Stimulated activated CD4-positive, alpha-beta T cell treated with anti-CD3 and anti-CD28 coated beads, Interleukin-1b, Interleukin-23, amount 100 ng/mL, for 1 hour (primary cell): Measurements from ENCODE around the gene PRAMEF5.
A peak's percentile ranks its signal among the peaks of the same experiment; 100 is the strongest.
"Not testable (repeated sequence)": the region's sequence is repeated elsewhere in the genome, so short reads cannot be mapped to it uniquely, and the experiment has no call there.

ENCODE experiments used
- DNase-seq, 2 donors: peaks; one replicate each; pipeline ENCODE4 v3.0.0-alpha.2; 2020; ENCODE audit warnings: low read depth in 2 of 2

The PRAMEF5 gene

DNA sequence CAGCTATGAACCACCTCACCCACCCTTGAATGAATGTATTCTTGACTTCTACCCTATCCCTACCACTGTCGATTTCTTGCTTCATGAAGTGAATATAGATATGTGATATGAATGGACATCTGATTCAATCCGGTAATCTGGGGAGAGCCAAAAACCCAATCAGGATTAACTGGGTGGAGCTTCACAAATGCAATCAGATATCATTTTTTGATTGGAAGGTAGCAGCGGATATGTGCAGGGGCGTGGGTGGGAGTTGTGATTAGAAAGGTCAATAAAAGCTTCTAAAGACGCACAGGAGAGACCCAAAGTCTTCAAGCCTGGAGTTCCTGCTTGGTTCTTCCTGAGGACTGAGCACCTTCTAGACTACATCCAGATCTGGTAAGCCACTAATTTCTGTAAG lies at the start of gene PRAMEF5:
Gene PRAMEF5, plus strand, starts transcription at position 301 of the 400 bp plus-strand sequence. CDS start 5,071 bp downstream, outside the sequence.
- DNase-seq = not testable (repeated sequence)

DNA sequence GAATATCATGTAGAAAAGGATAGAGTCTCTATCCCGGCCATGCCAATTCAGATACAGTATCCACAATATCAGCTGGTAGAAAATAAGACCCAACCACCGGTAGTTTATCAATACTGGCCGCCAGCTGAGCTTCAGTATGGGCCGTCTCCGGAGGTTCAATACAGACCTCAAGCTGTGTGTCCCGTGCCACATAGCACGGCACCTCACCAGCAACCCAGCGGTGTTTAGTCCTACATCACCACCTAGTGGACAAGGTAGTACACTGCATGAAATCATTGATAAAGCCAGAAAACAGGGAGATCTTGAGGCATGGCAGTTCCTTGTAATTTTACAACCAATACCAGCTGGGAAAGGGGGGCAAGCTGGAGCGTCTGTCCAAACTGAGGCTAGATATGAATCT lies 45.3 kb upstream of the PRAMEF5 start:
- DNase-seq = not testable (repeated sequence)

DNA sequence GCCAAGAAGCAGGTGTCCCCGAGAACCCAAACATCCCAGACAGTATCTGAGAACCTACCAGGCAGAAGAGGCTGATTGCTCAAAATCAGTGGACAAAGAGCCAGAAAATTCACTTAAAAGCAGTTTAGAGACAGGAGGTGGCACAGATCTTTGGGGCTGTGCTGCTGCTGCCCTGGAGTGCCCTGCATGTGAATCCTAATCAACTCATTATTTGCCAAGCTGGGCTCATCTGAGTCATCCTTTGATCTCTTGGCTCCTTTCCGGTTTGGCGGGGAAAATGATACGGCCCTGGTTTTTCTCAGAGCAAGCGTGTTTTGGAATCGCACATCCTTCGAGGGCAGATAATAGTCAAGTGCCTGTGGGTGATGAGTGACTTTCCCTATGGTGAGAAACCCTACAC lies 37.4 kb upstream of the PRAMEF5 start:
- DNase-seq = not testable (repeated sequence)

DNA sequence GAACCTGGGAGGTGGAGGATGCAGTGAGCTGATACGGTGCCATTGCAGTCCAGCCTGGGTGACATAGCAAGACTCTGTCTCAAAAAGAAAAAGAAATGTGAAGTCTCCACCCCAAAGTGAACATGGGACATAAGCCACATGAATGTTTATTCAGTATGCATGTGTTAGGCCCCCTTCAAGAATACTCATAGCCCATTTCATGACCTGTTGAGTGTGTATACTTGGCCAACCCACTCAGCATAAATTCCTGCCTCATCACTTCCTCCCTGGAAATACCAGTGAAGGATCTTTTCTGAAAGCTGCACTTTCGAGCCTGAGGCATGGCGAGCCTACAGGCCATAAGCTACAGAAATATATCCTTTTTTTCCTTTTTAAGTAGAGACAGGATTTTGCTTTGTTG lies 34.8 kb upstream of the PRAMEF5 start:
- not testable (repeated sequence) for DNase-seq

DNA sequence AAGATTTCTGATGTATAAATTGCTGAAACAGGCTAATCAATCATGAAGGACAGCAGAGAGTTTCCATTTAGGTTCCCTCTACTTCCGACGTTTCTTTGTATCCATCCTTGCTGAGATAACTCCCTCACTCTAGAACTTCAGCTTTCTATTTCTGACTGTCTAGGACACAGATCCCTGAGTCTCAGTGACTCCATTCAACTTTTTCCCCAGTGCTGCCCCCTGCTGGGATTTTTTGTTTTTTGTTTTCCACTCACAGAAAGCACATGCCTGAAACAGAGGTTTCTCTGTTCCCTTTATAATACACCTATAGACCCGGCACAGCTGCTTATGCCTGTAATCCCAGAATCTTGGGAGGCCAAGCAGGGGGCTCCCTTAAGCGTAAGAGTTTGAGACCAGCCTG lies 31.2 kb upstream of the PRAMEF5 start:
- not testable (repeated sequence) for DNase-seq

DNA sequence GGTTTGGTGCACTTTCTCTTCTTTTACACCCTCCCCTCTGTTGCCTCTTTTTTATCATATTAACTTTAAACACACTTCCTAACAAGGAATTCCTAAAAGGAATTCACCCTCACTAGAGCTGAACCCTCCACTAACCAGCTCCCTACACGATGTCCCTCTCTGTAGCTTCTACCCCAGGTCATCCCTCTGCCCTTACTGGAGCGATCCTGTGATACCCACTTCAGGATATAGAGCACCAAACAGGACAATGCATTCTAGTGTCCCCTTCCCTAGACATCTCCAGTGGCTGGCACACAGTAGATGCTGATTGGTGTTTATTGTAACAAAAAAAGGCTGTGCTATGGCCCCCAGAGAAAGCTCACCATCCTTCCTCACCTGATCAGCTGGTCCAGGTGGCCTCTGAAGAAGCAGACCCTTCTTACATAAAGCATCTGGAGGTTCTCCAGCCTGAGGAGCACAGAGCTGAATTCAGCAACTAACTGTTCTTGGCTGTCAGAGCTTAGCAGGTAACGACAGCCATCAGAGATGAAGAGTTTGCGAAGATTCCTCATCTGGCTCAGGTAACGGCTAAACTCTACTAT lies 29.4 kb upstream of the PRAMEF5 start:
- DNase-seq = no peak

DNA sequence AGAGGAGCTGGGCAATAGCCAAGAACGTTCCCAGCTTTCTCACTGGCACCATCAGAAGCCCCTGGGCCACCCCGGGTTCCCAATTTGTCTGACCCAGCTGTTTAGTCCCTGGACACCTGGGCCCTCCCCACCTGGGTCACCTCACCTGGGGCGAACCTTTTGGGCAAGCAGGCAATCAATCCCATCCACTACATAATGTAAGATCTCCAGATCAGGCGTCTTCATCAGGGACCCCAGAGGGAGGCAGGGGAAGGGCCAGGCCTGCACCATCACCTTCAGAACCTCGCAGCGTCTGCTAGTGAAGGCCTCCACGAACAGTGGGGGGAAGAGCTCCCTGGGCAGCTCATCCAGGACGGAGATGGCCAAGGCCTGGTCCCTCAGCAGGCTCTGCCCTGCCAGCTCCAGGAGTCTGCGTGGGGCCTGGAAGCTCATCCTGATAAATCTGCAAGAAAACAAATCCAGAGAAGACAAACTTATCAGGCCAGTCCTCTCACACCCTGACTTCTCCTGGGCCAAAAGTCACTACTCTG lies 28.3 kb upstream of the PRAMEF5 start, which contains the start of gene PRAMEF18:
Gene PRAMEF18, minus strand, starts transcription at position 480 of the 530 bp plus-strand sequence. Its CDS starts 48 bp downstream, at position 432.
- DNase-seq = not testable (repeated sequence)

DNA sequence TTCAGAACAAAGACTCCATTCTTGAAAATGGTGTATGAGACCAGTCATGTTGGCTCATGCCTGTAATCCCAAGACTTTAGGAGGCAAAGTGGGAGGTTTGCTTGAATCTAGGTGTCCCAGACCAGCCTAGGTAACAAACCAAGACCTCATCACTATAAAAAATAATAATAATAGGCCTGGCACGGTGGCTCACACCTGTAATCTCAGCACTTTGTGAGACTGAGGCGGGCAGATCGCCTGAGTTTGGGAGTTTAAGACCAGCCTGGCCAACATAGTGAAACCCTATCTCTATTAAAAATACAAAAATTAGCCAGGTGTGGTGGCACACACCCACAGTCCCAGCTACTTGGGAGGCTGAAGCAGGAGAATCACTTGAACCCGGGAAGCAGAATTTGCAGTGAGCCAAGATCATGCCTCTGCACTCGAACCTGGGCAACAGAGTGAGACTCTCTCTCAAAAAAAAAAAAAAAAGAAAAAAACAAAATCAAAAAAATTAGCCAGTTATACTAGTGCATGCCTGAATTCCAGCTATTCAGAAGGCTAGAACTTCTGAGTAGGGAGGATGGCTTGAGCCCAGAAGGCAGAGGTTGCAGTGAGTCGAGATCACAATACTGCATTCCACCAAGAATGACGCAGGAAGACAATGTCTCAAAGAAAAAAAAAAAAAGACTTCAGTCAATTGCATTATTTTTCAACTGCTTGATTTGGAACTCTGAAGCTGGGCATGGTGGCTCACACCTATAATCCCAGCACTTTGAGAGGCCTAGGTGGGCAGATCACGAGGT lies 26.5 kb upstream of the PRAMEF5 start:
- not testable (repeated sequence) for DNase-seq

DNA sequence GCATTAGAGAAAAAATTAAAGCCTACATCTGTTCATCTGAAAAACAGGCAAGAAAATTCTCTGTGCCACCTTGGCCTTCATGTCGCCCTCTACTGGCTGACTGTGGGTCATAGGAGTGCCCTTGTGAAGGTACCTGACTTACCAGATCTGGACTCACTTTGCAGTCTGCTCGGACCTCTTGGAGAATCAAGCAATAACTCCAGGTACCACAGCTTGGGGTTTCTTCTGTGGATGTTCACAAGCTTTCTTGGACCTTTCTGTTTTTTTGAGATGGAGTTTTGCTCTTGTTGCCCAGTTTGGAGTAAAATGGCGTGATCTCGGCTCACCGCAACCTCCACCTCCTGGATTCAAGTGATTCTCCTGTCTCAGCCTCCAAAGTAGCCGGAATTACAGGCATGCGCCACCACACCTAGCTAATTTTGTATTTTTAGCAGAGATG lies 25.6 kb upstream of the PRAMEF5 start:
- DNase-seq = peak in 1 of 2 donors; percentile 23

DNA sequence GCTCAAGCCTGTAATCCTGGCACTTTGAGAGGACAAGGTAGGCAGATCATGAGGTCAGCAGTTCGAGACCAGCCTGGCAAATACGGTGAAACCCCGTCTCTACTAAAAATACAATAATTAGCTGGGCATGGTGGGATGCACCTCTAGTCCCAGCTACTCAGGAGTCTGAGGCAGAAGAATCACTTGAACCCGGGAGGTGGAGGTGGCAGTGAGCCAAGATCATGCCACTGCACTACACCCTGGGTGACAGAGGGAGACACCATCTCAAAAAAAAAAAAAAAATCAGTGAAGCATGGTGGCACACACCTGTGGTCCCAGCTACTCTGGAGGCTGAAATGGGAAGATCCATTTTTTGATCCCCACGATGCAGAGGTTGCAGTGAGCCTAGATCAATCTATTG lies 23.9 kb upstream of the PRAMEF5 start:
- not testable (repeated sequence) for DNase-seq

DNA sequence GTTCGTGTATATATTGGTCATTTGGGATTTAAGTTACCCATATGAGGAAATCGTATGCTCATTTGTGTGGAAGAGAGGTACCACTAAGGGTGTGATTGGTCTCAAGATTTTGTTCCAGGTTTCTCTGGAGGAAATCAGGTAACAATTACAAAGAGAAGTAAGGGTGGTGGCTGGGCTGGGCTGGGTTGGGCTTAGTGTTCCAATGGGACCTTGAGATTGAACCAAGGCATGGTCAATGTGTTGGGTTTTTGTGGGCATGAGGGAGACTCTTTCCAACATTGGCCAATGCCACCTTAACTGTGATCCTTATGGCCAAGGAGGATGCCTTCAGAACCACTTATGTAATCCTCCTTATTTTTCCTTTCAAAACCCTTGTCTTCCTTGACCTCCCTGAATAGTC lies 23.4 kb upstream of the PRAMEF5 start:
- DNase-seq = not testable (repeated sequence)

DNA sequence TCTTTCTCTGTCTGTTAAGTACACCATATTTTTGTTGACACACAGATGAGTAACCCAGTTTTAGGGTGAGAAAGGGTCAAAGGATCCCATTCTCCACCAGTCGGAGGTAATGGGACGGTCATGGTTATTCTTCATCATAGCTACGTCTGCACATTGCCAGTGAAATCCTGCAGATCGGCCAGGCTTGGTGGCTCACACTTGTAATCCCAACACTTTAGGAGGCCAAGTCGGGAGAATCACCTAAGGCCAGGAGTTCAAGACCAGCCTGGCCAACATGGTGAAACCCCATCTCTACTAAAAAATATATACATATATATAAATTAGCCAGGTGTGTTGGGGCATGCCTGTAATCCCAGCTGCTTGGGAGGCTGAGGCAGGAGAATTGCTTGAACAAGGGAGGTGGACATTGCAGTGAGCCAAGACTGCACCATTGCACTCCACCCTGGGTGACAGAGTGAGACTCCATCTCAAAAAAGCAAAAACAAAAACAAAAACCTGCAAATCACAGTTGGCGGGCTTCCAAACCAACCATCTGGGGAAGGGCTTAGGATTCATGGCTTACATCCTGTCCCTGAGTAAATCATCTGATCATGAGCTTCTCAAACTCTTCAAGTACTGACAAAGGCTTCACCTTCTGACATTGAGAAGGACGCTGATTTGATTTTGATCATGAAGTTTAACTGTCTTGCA lies 22.8 kb upstream of the PRAMEF5 start:
- not testable (repeated sequence) for DNase-seq

DNA sequence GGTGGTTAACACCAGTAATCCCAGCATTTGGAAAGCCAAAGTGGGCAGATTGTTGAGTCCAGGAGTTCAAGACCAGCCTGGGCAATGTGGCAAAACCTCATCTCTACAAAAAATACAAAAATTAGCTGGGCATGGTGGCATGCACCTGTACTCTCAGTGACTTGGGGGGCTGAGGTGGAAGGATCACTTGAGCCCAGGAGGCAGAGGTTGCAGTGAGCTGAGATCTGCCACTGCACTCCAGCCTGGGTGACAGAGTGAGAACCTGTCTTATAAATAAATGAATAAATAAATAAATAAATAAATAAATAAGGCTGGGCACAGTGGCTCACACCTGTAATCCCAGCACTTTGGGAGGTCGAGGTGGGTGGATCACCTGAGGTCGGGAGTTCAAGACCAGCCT lies 21.9 kb upstream of the PRAMEF5 start:
- not testable (repeated sequence) for DNase-seq

DNA sequence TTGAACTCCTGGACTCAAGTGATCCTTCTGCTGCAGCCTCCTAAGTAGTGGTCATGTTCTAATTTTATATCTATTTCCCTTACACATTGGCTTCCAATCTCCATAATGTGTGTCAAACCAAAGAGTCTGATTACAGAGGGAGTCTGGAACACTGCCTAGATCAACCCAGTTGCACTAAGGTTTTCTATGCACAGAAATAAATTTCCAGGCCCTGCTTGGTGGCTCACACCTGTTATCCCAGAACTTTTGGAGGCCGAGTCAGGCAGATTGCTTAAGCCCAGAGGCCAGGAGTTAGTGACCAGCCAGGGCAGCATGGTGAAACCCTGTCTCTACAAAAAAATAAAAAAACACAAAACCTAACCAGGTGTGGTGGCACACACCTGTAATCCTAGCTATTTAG lies 19.9 kb upstream of the PRAMEF5 start:
- not testable (repeated sequence) for DNase-seq

DNA sequence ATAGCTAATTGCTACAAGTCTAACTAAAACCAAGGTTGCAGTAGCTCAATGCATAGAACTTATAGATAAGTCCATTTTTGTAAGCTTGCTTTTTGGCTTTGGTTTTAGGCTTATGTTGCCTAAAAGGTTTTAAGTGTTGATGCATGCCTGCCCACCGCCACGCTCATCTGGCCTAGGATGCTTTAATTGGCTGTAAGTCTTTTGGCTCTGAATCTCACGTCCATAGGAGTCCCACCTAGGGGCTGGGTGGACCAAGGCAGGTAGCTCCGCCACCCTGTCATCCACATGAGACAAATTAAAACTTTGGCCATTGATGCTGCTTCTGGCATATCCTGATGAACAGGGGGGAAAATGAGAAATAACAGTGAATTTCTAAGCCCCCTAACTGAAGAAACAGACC lies 16.4 kb upstream of the PRAMEF5 start:
- DNase-seq = not testable (repeated sequence)

DNA sequence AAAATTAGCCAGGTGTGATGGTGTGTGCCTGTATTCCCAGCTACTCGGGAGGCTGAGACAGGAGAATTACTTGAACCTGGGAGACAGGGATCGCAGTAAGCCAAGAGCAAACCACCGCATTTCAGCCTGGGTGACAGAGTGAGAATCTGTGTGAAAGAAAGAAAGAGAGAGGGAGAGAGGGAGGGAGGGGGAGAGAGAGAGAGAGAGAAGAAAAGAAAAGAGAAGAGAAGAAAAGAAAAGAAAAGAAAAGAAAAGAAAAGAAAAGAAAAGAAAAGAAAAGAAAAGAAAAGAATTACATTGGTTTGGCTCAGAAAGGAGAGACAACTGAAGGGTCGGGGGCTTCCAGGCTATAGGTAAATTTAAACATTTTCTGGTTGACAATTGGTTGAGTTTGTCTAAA lies 14.4 kb upstream of the PRAMEF5 start:
- not testable (repeated sequence) for DNase-seq

DNA sequence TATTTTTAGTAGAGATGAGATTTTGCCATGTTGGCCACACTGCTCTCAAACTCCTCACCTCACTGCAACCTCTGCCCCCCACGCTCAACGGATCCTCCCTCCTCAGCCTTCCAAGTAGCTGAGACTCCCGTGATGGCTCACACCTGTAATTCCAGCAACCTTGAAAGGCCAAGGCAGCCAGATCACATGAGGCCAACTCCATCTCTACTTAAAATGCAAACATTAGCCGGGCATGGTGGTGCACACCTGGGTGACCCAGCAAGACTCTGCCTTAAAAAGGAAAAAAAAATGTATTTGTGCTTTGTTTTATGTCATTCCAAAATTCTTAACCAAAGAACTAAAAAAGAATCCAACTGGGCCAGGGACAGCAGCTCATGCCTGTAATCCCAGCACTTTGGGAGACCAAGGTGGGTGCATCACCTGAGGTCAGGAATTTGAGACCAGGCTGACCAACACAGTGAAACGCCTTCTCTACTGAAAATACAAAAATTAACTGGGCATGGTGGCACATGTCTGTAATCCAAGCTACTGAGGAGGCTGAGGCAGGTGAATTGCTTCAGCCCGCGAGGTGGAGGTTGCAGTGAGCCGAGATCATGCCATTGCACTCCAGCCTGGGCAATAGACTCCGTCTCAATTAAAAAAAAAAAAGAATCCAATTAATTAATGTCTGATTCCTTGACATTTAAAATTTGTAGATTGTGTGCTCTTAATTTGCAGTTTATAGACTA lies 10.3 kb upstream of the PRAMEF5 start:
- not testable (repeated sequence) for DNase-seq

DNA sequence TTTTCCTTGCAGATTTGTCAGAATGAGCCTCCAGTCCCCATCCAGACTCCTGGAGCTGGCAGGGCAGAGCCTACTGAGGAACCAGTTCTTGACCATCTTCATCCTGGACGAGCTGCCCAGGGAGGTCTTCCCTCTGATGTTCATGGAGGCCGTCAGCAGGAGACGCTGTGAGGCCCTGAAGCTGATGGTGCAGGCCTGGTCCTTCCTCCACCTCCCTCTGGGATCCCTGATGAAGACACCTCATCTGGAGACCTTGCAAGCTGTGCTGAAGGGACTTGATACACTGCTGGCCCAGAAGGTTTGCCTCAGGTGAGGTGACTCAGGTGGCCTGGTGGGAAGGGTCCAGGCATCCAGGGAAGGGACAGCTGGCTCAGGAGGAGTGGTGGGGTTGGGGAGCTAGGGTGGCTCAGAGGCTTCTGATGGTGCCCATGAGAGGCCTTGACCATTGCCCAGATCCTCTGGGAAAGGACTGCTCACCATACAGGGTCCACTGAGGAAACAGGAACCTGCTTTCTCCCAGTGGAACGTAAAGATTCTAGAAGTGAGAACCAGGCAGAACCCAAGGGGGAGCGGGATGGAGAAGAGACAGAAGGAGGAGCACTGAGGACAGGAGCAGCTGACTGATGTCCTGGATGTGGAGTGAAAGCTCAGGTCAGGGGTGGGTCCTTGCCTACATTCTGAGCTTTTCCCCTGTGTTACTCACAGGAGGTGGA lies 8.0 kb upstream of the PRAMEF5 start:
- DNase-seq = not testable (repeated sequence)

DNA sequence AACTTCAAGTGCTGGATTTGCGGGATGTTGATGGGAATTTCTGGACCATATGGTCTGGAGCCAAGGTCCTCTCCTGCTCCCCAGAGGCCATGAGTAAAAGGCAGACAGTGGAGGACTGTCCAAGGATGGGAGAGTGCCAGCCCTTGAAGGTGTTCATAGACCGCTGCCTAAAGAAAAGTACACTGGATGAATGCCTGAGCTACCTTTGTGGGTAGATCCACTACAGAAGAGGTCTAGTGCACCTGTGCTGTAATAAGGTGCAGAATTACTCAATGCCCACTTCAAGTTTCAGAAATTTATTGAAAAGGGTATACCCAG lies 7.5 kb upstream of the PRAMEF5 start:
- not testable (repeated sequence) for DNase-seq

DNA sequence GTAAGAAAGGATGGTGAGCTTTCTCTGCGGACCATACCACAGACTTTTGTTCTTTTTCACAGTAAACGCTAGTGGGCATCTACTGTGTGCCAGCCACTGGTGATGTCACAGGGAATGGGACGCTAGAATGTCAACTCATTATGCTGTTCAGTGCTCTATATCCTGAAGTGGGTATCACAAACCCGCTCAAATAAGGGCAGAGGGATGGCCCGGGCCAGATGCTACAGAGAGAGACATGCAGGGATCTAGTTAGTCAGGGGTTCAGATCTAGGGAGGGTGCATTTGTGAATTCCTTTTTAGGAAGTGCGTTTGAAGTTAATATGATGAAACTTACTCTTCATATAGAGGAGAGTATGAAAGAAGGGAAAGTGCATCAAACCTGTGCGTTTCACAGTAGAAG lies 6.9 kb upstream of the PRAMEF5 start:
- not testable (repeated sequence) for DNase-seq

DNA sequence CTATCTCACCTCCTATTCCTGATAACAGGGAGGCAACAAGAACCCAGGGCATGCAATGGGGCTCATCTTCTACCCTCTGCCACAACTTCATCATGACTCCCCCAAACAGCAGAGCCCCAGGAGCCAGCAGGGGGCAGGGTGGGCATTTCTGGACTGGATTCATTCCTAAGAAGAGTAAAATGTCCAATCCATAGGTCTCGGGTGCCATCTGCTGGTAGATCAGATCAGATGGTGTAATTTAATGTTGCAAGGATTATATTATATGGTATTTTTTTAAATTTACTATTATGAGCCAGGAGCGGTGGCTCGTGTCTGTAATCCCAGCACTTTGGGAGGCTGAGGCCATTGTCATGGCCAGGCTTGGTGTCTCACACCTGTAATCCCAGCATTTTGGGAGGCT lies 11.1 kb downstream of the PRAMEF5 start:
- DNase-seq = not testable (repeated sequence)
